GM19023 (cell line): Measurements from ENCODE around the gene XG.

ENCODE experiments used
- ATAC-seq: cut with Tn5 transposase; IDR thresholded peaks from one replicate; pipeline ENCODE4 v1.9.1; 2021; ENCODE audit warnings: mild to moderate bottlenecking, moderate library complexity; ENCODE audit not compliant: unreplicated experiment

The XG gene

DNA sequence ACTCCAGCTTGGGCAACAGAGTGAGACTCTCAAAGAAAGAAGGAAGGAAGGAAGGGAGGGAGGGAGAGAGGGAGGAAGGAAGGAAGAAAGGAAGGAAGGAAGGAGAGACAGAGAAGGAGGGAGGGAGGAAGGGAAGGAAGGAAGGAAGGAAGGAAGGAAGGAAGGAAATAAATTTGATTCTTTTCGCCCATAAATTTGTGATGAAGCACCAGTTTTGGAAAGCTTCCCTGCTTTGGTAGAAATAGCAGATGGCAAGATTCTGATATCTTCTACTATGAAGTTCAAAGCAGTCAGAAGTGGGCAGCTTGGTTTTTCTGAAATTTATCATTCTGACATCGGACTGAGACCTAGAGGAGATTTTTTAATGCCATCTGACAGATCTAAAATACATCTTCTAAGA is 65.2 kb downstream of the XG start:
- no peak for ATAC-seq

DNA sequence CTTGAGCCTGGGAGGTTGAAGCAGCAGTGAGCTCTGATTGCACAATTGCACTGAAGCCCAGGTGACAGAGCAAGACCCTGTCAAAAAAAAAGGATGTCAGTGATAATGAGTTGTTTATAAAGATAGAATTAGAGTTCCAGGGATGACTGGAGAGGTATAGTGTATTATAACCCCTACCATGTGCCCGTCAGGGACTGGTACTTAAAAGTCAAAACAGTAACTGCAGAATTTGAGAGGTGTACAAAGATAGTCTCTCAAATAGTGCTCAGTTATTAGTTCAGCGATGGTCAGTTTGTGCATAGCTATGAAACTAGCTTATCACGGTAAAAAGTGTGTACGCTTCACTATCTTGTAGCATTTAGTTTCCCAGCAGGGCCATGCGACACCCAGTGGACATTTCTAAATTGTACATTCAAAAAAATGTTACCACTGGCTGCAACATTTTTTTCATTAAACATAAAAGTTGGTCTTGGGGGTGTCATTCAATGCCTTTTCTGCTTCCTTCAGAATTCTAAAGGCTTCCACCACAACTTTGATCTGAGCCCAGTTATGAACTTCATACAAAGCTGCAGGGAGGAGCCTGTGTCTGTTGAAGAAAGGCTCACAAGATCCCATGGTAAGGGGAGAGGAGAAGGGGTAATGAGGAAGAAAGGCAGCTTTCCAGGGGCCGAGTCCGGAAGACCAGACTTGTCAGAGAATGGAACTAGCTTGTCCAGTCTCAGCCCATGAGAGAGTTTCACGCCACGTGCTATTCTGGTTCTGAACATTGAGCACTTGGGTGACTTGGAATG is 67.7 kb downstream of the XG start:
- ATAC-seq, result no peak

DNA sequence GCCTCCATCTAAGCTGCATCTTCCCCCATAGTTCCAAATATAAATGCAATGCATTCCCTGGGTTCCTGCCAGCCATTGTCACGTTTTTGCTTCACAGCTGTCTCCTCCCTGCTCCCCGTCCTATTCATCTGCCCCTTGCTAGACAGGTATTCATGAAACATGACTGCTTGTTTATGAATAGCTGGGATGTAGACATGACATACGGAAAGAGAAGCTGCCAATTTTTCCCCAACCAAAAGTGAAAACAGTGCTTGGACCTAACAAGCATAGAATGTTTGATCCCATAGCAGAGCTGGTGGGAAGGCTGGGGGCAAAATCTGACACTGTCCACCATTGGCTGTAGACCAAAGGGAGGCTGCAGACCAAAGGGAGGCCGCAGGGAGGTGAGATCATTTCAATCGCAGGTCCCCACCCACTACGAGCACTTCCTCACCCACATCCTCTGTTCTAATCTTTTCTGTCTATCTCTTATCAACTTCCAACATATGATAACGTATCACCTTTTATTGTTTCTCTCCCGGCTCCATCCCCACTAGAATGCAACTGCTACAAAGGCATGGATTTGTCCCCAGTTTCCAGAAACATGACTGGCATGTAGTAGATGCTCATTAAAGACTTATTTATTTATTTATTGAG is 68.4 kb downstream of the XG start:
- no peak for ATAC-seq

DNA sequence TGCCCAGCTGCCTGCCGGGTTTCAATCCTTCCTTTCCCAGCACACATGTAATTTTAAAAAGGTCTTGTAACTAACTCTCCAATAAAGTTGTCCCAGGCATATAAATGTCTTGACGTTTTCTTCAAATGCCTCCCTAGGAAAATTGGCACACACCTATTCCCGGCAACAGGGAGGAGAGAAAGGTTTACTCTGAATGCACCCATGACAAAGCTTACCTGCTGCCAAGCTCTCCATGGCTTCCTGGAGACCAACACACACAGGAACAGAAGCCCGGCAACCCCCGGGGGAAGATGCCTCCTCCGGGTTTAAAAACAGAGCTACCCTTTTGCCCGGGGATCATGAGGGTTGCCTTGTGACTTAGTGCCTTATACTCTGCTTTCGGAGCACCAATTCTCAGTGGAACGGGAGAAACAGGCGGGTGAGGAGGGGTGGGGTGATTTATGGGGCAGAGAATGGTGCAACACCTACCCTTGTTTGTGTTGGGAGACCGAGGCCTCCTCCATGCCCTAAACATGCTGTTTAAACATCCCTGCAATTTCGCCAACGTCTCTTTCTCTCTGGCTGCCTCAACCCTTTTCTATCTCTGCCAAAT is 72.1 kb downstream of the XG start:
- ATAC-seq, result no peak

DNA sequence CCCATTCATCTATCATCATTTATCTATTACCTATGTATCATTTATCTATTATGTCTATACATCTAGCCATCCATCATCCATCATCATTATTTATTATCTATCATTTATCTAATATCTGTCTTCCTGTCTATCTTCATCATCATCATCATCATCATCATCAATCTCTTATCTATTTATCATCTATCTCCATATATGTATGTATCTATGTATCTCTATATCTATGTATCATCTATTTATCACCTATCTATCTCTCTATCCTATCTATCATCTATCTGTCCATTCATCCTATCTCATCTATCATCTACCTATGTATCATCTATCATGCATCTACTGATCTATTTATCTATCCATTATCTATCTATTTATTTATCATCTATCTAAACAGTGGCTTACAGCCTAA is 73.0 kb downstream of the XG start:
- ATAC-seq, result no peak

DNA sequence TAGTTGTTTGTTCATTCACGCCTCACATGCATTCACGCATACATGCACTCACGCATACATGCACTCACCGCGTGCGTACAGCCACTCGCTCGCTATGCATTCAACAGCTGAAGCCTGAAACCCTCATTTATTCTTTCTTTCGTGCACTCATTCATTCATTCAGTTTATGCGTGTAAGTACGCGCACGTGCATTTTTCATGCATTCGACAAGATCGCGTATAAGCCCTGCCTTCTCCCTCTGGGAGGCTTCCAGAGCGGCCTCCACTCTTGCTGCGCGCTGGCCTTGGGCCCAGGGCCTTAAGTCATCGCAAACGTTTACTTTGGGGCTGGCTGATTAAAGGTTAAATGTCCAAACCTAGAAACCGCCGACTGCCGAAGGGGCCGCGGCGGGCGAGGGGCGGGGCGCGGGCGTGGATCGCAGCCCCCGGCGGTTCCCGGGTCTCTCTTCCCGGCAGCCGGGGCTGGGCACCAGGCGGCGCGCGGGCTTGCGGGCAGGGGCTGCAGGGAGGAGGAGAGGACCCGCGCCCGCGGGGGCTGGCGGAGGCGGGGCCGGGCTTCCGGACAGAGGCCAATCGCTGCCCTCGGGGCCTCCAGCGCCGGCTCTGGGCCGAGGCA is 76.6 kb downstream of the XG start, which contains the start of gene GYG2:
Gene GYG2, plus strand, starts transcription at position 587 of the 615 bp plus-strand sequence. CDS start 1,259 bp downstream, outside the sequence.
- ATAC-seq, result no peak

DNA sequence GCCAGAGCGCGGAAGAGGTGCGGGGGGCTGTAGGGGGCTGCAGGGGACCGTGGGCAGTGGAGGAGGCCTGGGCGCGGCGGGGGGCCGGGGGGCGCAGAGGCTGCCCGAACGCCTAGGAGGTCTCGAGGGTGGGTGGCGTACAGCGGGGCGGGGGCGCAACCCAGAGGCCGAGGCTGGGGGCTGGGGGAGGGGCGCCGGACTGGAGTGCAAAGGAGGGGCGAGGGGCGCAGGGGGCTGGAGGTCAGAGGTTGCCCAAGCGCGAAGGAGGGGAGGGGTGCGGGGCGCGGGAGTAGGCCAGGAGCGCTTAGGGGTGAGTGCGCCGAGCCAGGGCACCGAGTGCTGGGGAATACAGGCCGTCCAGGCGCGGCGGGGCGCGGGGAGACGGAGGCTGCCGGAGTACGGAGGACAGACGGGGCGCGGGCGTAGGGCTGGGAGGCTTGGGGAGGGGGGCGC is 77.1 kb downstream of the XG start:
- ATAC-seq, result no peak

DNA sequence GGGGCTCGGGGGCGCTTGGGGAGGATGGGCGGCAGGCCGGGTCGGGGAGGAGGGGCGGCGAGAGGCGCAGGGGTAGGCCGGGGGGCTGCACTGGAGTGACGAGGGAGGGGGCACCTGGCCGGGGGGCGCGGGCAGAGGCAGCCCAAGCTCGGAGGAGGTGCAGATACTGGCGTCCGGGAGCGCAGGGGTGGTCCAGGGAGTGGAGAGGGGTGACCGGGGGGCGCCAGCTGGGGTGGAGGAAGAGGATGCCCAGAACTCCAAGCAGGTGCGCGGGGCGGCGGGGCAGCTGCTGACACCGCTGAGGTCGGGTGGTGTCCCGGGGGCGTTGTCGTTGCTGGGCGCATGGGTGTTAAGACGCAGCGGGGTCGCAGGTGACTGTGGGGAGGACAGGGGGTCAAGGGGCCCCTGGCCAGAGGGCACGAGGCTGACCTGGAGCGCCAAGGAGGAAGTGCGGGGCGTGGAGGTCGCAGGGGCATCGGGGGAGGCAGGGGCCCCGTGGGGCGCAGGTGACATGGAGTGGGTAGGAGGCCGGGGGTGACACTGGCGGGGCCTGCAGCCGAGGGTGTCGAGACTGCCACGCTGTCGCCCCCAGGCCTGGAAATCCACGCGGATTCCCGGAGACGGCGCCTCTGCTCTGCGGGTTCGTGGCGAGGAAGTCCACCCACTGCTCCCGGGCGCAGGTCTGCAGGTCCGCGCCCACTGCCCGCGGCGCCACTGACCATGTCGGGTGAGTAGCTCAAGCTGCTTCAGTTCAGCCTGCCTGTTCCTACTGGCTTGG is 77.8 kb downstream of the XG start:
- ATAC-seq, result no peak

DNA sequence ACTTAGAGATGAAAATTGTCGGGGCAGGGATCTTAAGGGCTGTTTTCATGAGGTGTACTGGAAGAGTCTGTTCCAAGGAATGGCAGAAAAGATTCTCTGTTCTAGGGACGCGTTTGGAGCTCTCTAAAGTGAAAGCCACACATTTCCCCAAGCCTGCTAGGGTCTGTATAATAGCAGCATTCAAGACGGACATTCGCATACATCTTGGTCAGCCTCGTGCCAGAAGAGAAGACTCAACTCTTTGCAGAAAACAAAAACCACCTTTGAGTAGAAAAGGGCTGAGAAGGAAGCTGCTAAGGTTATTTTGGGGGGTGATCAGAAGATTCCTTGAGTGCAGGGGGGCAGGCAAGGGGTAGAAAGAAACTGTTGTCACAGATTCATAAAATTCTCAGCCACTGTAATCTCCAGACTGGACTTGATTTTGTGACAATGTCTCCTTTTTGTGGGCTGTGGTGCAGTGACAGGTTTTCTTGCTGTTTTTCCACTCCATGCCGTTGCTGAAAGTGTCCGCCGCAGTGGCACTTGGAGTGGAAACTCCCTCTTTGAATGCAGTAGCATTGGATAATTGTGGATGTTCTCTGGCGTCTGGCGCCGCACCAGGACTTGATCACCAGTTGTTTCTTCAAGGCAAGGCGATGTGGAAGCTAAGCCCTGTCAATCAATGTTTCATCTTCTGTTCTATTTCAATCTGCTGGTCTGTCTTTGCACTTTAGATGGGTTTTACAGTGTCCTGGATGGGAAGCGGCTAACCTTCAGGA is 79.8 kb downstream of the XG start:
- no peak for ATAC-seq

DNA sequence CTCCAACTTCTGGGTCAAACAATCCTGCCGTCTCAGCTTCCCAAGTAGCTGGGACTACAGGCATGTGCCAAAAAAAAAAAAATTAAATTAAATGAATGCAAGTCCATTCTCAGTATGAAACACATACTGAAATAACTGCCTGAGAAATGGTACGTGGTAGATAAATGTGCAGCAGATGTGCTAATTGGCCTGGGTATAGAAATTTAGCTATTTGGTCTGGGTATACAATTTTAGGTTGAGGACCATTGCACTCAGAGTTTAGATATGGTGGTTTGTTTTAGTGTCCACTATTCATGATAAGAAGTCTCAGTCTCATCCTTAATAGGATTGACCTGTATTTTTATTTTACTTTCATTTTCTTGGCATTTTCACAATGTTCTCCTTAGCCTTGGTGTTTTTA is 86.1 kb downstream of the XG start:
- ATAC-seq, result no peak

DNA sequence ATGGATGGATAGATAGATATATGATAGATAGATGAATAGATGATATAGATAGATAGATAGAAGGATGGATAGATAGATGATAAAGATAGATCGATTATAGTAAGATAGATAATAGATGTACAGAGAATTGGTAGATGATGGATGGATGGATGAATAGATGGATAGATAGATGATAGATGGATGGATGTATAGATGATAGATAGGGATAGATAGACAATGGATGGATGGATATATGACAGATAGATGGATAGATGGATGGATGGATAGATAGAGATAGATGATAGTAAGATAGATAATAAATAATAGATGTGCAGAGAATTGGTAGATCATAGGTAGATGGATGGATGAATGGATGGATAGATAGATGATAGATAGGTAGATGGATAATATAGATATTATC is 89.1 kb downstream of the XG start:
- no peak for ATAC-seq

DNA sequence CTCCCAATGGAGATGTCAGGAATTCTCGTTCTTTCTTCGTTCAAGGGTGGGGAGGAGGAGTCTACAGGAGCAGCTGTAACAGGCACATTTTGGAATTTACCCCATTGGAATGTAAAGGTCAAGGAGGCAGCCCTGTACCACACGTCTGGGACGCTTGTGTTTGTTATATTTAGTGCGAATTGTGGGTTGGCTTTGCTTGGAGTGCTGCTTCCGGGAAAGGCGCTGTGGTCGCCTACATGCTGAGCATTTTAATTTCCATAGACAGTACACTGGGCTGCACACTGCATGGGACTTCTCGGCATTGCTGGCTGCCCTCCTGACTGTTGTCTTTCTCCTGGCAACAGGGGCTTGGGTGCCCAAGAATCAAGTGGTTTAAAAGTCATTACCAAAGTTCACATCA is 89.7 kb downstream of the XG start:
- ATAC-seq, result no peak

DNA sequence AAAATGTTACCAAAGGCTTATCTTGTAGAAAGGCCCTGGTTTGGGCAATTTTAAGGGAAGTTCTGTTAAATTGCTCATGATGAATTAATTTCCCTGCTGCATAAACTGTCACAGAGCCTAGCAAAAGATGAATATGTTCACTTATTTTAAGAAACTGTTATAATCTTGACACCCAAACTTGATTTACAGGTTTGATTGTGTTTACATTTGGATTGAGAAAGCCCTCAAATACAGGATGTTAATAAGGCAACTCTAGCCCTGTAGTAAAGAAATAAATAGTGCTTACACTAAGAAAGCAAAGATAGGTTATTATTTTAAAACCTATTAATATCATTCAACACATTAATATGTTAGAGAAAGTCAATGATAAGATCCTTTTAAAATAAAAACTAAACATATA is 95.2 kb downstream of the XG start:
- ATAC-seq, result no peak

DNA sequence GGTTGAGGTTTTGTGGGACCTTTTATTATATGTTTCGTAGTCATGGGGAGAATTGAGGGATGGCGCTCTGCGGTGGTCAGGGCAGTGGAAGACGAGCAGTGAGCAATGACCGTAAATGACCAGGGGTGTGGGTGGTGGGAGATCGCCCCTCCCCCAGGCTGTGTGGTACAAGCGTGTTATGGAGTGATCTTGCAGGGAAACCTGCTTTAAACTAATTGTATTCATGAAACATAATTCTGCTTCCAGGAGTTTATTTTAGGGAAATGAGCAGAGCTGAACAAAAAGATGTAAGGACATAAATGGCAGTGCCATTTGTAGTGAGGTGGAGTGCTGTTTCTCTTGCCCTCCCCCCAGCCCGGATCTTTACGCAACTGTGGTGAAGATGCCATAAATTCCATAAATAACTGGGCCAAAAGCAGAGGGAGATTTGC is 97.0 kb downstream of the XG start:
- ATAC-seq, result no peak

DNA sequence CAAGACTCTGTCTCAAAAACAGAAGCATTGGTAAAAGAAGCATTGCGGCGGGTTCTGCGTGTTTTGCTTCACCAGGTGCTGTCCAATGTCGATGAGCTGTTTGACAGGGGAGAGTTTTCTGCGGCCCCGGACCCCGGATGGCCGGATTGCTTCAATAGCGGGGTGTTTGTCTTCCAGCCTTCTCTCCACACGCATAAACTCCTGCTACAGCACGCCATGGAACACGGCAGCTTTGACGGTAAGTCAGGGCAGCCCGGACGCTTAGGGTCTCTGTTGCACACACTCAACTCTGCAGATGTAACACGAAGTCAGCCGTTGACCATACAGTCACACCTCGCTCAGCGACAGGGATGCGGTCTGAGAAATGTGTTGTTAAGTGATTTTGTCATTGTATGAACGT is 103.1 kb downstream of the XG start:
- no peak for ATAC-seq

DNA sequence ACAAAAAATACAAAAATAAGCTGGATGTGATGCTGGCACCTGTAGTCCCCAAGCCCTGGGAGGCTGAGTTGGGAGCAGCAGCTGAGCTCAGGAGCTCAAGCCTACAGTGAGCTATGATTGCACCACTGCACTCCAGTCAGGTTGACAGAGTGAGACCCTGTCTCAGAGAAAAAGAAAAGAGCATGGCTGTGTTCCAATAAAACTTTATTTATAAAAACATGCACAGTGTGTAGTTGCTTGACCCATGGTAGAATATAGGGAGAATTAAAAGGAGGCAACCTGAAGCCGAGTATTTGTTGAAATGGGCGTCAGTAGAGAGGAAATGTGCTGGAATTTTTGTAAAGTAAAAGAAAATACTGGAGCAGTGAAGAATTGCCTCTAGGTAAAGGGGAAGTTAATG is 103.9 kb downstream of the XG start:
- no peak for ATAC-seq

DNA sequence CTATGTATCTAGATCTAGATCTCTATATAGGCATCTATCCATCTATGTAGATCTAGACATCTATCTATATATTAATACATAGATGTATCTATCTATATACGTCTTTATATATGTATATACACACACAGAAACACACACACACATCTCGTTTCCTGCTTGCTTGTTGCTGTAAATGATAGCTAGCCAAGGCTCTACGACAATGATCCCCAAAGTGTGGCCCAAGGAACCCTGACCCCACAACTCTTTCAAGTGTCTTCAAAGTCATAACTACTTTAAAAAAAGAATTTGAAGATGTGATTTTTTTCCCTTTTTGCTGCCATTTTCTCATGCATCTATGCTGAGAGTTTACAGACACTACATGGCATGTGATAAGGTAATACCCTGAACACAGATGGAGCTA is 105.7 kb downstream of the XG start:
- no peak for ATAC-seq

DNA sequence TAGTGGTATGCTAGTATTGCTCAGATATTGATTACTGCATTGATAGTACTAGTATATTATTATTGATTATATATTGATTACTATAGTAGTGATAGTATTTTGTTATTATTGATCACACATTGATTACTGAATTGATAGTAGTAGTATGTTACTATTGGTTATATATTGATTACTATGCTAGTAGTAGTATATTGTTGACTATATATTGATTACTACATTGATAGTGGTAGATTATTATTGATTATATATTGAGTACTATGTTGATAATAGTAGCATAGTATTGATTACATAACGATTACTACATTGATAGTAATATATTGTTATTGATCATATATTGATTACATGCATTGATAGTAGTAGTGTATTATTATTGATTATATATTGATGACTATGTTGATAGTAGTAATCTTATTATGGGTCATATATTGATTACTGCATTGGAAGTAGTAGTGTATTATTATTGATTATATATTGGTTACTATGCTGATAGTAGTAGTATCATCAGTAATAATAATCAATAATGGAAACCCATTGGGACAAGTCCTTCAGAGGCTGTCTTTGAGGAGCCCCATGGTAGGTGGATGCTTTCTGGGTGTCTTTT is 107.5 kb downstream of the XG start:
- no peak for ATAC-seq

DNA sequence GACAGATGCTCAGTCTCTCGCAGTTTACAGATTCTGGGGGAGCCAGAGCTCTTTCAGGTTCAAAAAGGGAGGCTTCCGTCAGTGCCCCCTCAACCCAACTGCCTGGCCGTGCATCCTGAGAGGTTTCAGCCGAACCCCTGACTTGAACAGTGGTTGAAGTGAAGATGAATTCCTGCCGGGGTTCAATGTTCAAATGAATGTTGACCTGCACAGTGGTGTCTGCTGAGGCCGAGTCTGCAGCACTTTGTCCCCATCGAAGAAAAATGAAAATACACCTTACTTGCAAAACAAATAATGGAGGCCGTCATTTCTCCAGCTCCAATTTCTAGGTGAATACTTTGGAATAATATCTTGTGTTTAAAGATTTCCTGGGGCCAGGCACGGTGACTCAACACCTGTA is 110.6 kb downstream of the XG start:
- ATAC-seq, result no peak

DNA sequence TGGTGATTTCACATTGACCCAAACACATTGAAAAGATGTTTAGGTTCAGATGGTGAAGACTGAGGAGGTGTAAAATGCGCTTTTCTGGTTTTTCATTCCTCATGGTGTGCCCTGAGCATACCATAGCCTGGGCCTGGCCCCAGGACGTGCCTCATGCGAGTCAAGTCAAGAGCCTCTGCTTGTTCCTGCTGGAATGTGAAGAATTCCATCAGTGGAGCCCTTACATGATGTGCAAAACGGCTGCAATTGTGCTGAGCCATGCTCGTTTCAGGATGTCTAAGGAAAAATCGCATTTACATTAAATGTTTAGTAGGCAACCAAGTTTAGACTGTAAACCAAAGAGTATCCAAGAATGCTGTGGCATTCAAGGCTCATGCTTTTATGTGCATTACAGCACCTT is 111.8 kb downstream of the XG start:
- ATAC-seq, result no peak
